ENCODE measurements around the gene IQCK. TPM values are rescaled to one million over a fixed set of nuclear protein-coding genes. Genes with fewer than 3 reads are reported as not detected.

The IQCK gene
- polyA plus RNA-seq, 2 of the 4 experiments (the other 2 are of a cell fraction) = 10.3 to 15.6 TPM

DNA sequence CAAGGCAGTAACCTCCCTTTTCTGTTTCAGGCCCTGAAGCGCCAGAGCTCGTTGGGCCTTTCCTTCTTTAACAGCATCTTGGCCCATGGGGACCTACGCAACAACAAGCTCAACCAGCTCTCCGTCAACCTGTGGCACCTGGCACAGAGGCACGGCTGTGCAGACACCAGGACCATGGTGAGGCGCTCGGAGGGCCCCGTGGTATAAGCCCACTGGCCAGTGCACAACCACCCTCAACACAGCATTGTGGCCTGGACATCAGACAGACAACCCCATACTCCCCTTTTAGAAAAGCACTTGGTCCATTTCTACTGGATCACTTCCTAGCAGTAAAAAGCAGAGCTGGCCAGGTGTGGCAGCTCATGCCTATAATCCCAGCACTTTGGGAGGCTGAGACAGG, 18.6 kb upstream of the IQCK start:
- Histone ChIP-seq H3K27ac (peak overlapping the region; percentile 55 to 63; a peak in 5 of 6 replicates), H3K4me3 (no peak overlapping the region), H3K9me3 (no peaks in the 10 kb centered on the region), H3K4me1 (peaks cover 58% of the 10 kb centered on the region), H3K4me2 (peak overlapping the region; percentile 78)
- FAIRE-seq = no peak
- CTCF ChIA-PET = interaction anchor here (0.9 to 2.9 kb wide), 5 partner anchors 8 to 186 kb away, joined by 3 to 22 read pairs (median 4); partner anchors contain the start of genes GPRC5B, IQCK and KNOP1
- WGBS (ENCODE audit: missing lambda C conversion rate) = 95% methylated on average over 7 of the region's 8 CpGs
- DNase-seq (ENCODE audit: low read depth in 1 of 2, low spot score in 1 of 2) = no peak
- no peak for ATAC-seq
- TF ChIP-seq EHF (CRISPR knock-in tag; IDR thresholded peaks at IDR 0.05) = no peak
- TF ChIP-seq CEBPB (IDR thresholded peaks at IDR 0.05) = no peak
- no peak for TF ChIP-seq MAFK (IDR thresholded peaks at IDR 0.05; ENCODE audit: partially characterized antibody)
- no peak for TF ChIP-seq KDM5A (IDR thresholded peaks at IDR 0.05)
- TF ChIP-seq RFX5 (IDR thresholded peaks at IDR 0.05) = no peak
- TF ChIP-seq BHLHE40 (IDR thresholded peaks at IDR 0.05; ENCODE audit: low read depth, low read length) = no peak
- no peak for TF ChIP-seq RAD21 (conservative IDR thresholded peaks at IDR 0.05 in 1 of 2, IDR thresholded peaks at IDR 0.05 in 1 of 2)
- TF ChIP-seq ZNF302 (CRISPR knock-in tag; IDR thresholded peaks at IDR 0.05) = no peak
- TF ChIP-seq, protein P1, sequence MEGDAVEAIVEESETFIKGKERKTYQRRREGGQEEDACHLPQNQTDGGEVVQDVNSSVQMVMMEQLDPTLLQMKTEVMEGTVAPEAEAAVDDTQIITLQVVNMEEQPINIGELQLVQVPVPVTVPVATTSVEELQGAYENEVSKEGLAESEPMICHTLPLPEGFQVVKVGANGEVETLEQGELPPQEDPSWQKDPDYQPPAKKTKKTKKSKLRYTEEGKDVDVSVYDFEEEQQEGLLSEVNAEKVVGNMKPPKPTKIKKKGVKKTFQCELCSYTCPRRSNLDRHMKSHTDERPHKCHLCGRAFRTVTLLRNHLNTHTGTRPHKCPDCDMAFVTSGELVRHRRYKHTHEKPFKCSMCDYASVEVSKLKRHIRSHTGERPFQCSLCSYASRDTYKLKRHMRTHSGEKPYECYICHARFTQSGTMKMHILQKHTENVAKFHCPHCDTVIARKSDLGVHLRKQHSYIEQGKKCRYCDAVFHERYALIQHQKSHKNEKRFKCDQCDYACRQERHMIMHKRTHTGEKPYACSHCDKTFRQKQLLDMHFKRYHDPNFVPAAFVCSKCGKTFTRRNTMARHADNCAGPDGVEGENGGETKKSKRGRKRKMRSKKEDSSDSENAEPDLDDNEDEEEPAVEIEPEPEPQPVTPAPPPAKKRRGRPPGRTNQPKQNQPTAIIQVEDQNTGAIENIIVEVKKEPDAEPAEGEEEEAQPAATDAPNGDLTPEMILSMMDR (IDR thresholded peaks at IDR 0.05) = no peak
- no peak for TF ChIP-seq ZFP36 (IDR thresholded peaks at IDR 0.05; ENCODE audit: borderline replicate concordance, partially characterized antibody)
- TF ChIP-seq ESRRA (IDR thresholded peaks at IDR 0.05; ENCODE audit: borderline replicate concordance, low read length) = no peak
- TF ChIP-seq FOSB (CRISPR knock-in tag; IDR thresholded peaks at IDR 0.05) = no peak
- TF ChIP-seq JUN (IDR thresholded peaks at IDR 0.05) = no peak
- TF ChIP-seq HOXB5 (CRISPR knock-in tag; IDR thresholded peaks at IDR 0.05) = no peak
- TF ChIP-seq POLR2A (IDR thresholded peaks at IDR 0.05; ENCODE audit: low read length) = no peak
- POLR2A ChIA-PET = interaction anchor here (1.1 to 1.7 kb wide), 2 partner anchors 13 to 19 kb away, joined by 3 to 5 read pairs; partner anchors contain the start of genes IQCK and KNOP1

DNA sequence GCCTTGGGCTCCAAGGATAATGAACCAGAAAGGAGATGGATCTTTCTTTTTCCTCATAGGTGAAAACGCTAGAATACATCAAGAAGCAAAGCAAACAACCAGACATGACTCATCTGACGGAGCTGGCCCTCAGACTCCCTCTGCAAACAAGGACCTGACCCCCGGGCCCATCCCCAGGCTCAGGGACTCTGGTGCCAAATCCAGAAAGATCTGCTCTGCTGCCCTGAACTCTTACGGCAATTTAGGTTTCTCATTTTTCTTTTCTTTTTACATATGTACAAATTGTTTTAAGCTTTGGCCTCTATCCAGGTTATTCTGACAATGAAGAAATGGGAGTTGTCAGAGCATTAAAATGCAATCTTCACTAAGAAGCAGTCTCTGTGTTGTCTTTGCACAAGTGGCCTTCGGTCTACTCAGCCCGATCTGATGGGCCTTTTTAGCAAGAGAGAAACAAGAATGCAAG, 17.7 kb upstream of the IQCK start:
- Histone ChIP-seq H3K9me3 (no peaks in the 10 kb centered on the region), H3K4me2 (peak overlapping the region; percentile 78), H3K4me1 (peaks cover 66% of the 10 kb centered on the region), H3K27ac (peak overlapping the region; percentile 65 to 71), H3K4me3 (0 out of 3 replicates have a peak overlapping the region, but pooled peaks have one; percentile 1)
- 0 out of 5 replicates have a peak, but pooled peaks of 1 of the 2 experiments have one; percentile 4 for TF ChIP-seq RAD21 (conservative IDR thresholded peaks at IDR 0.05 in 1 of 2, IDR thresholded peaks at IDR 0.05 in 1 of 2)
- no peak for TF ChIP-seq EP300 (IDR thresholded peaks at IDR 0.05)
- peak; percentile 50; the same call in 1 of the 2 replicates for TF ChIP-seq GATA3 (IDR thresholded peaks at IDR 0.05; ENCODE audit: borderline replicate concordance)
- TF ChIP-seq, protein P2, sequence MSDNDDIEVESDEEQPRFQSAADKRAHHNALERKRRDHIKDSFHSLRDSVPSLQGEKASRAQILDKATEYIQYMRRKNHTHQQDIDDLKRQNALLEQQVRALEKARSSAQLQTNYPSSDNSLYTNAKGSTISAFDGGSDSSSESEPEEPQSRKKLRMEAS (IDR thresholded peaks at IDR 0.05) = peak; percentile 61; the same call in 1 of the 2 replicates
- no peak for TF ChIP-seq ZNF302 (CRISPR knock-in tag; IDR thresholded peaks at IDR 0.05)
- no peak for TF ChIP-seq ESRRA (IDR thresholded peaks at IDR 0.05; ENCODE audit: borderline replicate concordance, low read length)
- peak; percentile 42; the same call in 1 of the 2 replicates for TF ChIP-seq JUNB (IDR thresholded peaks at IDR 0.05)
- TF ChIP-seq NPAS2 (CRISPR knock-in tag; IDR thresholded peaks at IDR 0.05; ENCODE audit: borderline replicate concordance) = no peak
- no peak for TF ChIP-seq HOXA7 (CRISPR knock-in tag; IDR thresholded peaks at IDR 0.05)
- no peak for TF ChIP-seq SREBF2 (IDR thresholded peaks at IDR 0.05)
- TF ChIP-seq FOSL2 (IDR thresholded peaks at IDR 0.05) = peak; percentile 63; the same call in 1 of the 2 replicates
- peak; percentile 89 for TF ChIP-seq FOSL2 (CRISPR knock-in tag; IDR thresholded peaks at IDR 0.05)
- TF ChIP-seq KDM5A (IDR thresholded peaks at IDR 0.05) = no peak
- peak; percentile 68 to 82 for ATAC-seq
- no peak for FAIRE-seq
- 7% methylated on average over 6 of the region's 6 CpGs for WGBS (ENCODE audit: missing lambda C conversion rate)
- CTCF ChIA-PET = interaction anchor here (0.9 to 2.9 kb wide), 5 partner anchors 9 to 185 kb away, joined by 3 to 22 read pairs (median 4); partner anchors contain the start of genes GPRC5B, IQCK and KNOP1
- peak; percentile 76 to 81 for DNase-seq (ENCODE audit: low read depth in 1 of 2, low spot score in 1 of 2)
- POLR2A ChIA-PET = interaction anchor here (0.6 to 1.7 kb wide), 2 partner anchors 18 to 101 kb away, joined by 3 to 5 read pairs; partner anchors contain the start of genes IQCK and KNOP1

Data from A549 (cell line).